A673 (cell line): ENCODE results near the gene C19orf38.

ENCODE experiments used
- EZH2 ChIP-seq: fragments of 200-600 bp; sonication (generic); IDR thresholded peaks from 2 replicates; pipeline ENCODE4 v1.6.1; 2017; ENCODE audit warnings: borderline replicate concordance, low read depth, mild to moderate bottlenecking, mixed read lengths, antibody characterized with exemption, low read length; ENCODE audit not compliant: poor library complexity, severe bottlenecking
- TF ChIP-seq, protein P1 (sequence below): fragments of 300-800, 200-600 bp; sonication (generic); conservative IDR thresholded peaks from 2 replicates; pipeline ENCODE4 v1.5.1; 2017; ENCODE audit warnings: low read depth, mild to moderate bottlenecking, antibody characterized with exemption, low read length, moderate library complexity, mixed read lengths

DNA sequence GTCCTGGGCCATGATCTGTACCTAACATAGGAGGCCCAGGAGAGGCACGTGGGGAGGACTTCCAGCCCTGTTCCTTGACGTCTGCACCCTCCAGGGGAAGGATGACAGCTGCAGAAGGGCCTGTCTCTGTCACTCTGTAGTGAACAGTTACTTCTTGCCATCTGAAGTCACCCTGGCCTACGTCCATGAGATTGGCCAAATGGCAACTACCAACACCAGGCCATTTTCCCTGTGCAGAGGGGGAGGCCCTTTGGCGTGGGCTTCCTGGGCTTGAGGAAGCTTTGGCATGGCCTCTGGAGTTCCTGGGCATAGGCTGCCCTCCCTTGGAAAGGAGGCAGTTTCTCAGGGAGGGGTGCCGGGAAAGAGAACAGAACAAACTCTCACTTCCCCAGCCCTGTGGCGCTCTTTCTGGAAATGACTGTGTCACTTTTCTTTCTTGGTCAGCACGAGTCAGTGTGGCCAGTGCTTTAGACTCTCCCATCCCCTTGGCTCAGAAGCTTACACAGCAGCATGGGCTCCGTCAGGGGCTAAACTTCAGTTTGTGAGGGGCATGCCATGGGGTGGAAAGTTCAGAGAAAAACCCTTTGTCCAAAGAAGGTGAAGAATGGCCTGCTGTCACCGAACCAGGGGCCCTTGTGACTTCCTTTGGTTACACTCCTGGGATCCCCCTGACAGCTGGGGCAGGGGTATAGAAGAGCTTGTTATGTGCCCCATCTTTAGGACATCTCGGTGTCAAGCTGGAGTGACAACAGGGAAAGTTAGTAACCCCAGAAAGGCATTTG is 28.4 kb downstream of the C19orf38 start:
- TF ChIP-seq, protein P1, sequence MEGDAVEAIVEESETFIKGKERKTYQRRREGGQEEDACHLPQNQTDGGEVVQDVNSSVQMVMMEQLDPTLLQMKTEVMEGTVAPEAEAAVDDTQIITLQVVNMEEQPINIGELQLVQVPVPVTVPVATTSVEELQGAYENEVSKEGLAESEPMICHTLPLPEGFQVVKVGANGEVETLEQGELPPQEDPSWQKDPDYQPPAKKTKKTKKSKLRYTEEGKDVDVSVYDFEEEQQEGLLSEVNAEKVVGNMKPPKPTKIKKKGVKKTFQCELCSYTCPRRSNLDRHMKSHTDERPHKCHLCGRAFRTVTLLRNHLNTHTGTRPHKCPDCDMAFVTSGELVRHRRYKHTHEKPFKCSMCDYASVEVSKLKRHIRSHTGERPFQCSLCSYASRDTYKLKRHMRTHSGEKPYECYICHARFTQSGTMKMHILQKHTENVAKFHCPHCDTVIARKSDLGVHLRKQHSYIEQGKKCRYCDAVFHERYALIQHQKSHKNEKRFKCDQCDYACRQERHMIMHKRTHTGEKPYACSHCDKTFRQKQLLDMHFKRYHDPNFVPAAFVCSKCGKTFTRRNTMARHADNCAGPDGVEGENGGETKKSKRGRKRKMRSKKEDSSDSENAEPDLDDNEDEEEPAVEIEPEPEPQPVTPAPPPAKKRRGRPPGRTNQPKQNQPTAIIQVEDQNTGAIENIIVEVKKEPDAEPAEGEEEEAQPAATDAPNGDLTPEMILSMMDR = no peak
- no peak for TF ChIP-seq EZH2
